ENCODE measurements around the gene ZNF324B. TPM values are rescaled to one million over a fixed set of nuclear protein-coding genes. Genes with fewer than 3 reads are reported as not detected.

The ZNF324B gene
- total and polyA plus RNA-seq, 4 donors: 0.53 to 4.9 (median 2.8) TPM

GRCh38 chr19:58497634-58498170 lies 46.3 kb downstream of the ZNF324B start:
- Histone ChIP-seq H3K4me1 (ENCODE audit: control insufficient read depth in 4 of 4, insufficient read depth in 4 of 4, low read length in 3 of 4) (peaks cover 6 to 33% (median 16%) of the 10 kb centered on the region in 4 donors), H3K27ac (ENCODE audit: low read depth in 1 of 2, low read length in 2 of 2) (no peak overlapping the region), H3K9me3 (ENCODE audit: control insufficient read depth in 4 of 4, low read length in 3 of 4) (no peaks in the 10 kb centered on the region), H3K36me3 (ENCODE audit: control insufficient read depth in 4 of 4, insufficient read depth in 3 of 4, low read depth in 1 of 4, low read length in 3 of 4) (peaks cover 0 to 3% (median 0%) of the 10 kb centered on the region in 4 donors), H3K4me3 (ENCODE audit: low read depth in 1 of 3, low read length in 3 of 3) (no peak overlapping the region), H3K9ac (ENCODE audit: low read depth in 1 of 2, low read length in 2 of 2) (no peak overlapping the region), H3K27me3 (ENCODE audit: control insufficient read depth in 4 of 4, insufficient read depth in 4 of 4, low read length in 3 of 4) (no peaks in the 10 kb centered on the region)
- DNase-seq (ENCODE audit: low spot score): peak; percentile 33
- TF ChIP-seq GABPA (IDR thresholded peaks at IDR 0.05 in 1 of 2, conservative IDR thresholded peaks at IDR 0.05 in 1 of 2): no peak
- 84% methylated on average over 8 of the region's 8 CpGs for WGBS

DNA sequence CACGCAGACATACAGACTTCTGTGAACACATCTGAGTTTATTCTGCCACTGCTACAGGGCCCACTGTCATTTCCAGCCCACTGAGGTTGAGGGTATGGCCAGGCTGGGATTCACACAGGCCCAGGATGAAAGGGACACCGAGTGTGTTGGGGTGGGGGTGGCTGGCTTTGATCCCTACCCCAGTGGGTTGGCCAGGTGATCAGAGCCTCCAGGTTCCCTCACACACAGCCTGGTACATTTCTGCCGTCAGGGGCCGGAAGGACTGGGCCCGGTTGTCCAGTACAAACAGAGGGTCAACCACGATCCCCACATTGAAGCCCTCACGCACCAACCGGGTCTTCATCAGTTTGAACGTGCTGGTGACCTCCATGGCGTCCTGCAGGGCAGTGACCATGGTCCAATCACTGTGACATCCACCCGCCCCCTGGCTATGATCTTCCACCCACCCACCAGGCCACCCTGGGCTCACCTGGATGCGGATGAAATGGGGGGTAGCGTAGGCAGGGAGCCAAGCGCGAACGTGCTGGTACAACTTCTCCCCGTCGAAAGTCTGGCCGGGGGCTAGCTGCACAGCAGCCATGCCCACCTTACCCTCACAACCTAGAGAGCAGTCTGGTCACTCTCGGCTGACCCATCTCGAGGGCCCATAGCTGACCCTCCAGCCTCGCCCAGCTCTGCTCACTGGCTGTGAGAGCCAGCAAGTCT lies 47.0 kb downstream of the ZNF324B start:
- Histone ChIP-seq H3K36me3 (ENCODE audit: control insufficient read depth in 4 of 4, insufficient read depth in 3 of 4, low read depth in 1 of 4, low read length in 3 of 4) (peaks cover 0 to 3% (median 0%) of the 10 kb centered on the region in 4 donors), H3K4me3 (ENCODE audit: low read depth in 1 of 3, low read length in 3 of 3) (peak overlapping the region in 2 of 3 donors; percentile 3), H3K9me3 (ENCODE audit: control insufficient read depth in 4 of 4, low read length in 3 of 4) (no peaks in the 10 kb centered on the region), H3K27ac (ENCODE audit: low read depth in 1 of 2, low read length in 2 of 2) (peak overlapping the region; percentile 28 to 80), H3K4me1 (ENCODE audit: control insufficient read depth in 4 of 4, insufficient read depth in 4 of 4, low read length in 3 of 4) (peaks cover 6 to 35% (median 16%) of the 10 kb centered on the region in 4 donors), H3K27me3 (ENCODE audit: control insufficient read depth in 4 of 4, insufficient read depth in 4 of 4, low read length in 3 of 4) (no peaks in the 10 kb centered on the region), H3K9ac (ENCODE audit: low read depth in 1 of 2, low read length in 2 of 2) (no peak overlapping the region)
- TF ChIP-seq, protein P1, sequence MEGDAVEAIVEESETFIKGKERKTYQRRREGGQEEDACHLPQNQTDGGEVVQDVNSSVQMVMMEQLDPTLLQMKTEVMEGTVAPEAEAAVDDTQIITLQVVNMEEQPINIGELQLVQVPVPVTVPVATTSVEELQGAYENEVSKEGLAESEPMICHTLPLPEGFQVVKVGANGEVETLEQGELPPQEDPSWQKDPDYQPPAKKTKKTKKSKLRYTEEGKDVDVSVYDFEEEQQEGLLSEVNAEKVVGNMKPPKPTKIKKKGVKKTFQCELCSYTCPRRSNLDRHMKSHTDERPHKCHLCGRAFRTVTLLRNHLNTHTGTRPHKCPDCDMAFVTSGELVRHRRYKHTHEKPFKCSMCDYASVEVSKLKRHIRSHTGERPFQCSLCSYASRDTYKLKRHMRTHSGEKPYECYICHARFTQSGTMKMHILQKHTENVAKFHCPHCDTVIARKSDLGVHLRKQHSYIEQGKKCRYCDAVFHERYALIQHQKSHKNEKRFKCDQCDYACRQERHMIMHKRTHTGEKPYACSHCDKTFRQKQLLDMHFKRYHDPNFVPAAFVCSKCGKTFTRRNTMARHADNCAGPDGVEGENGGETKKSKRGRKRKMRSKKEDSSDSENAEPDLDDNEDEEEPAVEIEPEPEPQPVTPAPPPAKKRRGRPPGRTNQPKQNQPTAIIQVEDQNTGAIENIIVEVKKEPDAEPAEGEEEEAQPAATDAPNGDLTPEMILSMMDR (IDR thresholded peaks at IDR 0.05; ENCODE audit: low read depth, low read length, missing input control): no peak
- TF ChIP-seq JUND (IDR thresholded peaks at IDR 0.05) (no peak), GABPA (IDR thresholded peaks at IDR 0.05 in 1 of 2, conservative IDR thresholded peaks at IDR 0.05 in 1 of 2) (no peak), TAF1 (conservative IDR thresholded peaks at IDR 0.05) (no peak), FOXA1 (IDR thresholded peaks at IDR 0.05) (no peak), EGR1 (IDR thresholded peaks at IDR 0.05; ENCODE audit: low read depth in 2 of 2) (no peak), RXRA (IDR thresholded peaks at IDR 0.05) (no peak), NR2F2 (IDR thresholded peaks at IDR 0.05) (no peak), YY1 (IDR thresholded peaks at IDR 0.05) (no peak), SP1 (IDR thresholded peaks at IDR 0.05) (no peak), ATF3 (IDR thresholded peaks at IDR 0.05) (no peak), HNF4A (conservative IDR thresholded peaks at IDR 0.05) (no peak), RAD21 (IDR thresholded peaks at IDR 0.05) (no peak), FOXA2 (IDR thresholded peaks at IDR 0.05) (no peak), HNF4G (IDR thresholded peaks at IDR 0.05) (no peak), REST (IDR thresholded peaks at IDR 0.05) (no peak)
- TF ChIP-seq, protein P2, sequence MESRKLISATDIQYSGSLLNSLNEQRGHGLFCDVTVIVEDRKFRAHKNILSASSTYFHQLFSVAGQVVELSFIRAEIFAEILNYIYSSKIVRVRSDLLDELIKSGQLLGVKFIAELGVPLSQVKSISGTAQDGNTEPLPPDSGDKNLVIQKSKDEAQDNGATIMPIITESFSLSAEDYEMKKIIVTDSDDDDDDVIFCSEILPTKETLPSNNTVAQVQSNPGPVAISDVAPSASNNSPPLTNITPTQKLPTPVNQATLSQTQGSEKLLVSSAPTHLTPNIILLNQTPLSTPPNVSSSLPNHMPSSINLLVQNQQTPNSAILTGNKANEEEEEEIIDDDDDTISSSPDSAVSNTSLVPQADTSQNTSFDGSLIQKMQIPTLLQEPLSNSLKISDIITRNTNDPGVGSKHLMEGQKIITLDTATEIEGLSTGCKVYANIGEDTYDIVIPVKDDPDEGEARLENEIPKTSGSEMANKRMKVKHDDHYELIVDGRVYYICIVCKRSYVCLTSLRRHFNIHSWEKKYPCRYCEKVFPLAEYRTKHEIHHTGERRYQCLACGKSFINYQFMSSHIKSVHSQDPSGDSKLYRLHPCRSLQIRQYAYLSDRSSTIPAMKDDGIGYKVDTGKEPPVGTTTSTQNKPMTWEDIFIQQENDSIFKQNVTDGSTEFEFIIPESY (IDR thresholded peaks at IDR 0.05): no peak
- TF ChIP-seq, protein P3, sequence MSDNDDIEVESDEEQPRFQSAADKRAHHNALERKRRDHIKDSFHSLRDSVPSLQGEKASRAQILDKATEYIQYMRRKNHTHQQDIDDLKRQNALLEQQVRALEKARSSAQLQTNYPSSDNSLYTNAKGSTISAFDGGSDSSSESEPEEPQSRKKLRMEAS (IDR thresholded peaks at IDR 0.05): no peak
- 61% methylated on average over 22 of the region's 22 CpGs for WGBS
- DNase-seq (ENCODE audit: low spot score): no peak

Data from liver (tissue), 9 donors.